CD4-positive, alpha-beta T cell (primary cell): ENCODE results near the gene IFFO2. TPM values are rescaled to one million over a fixed set of nuclear protein-coding genes. Genes with fewer than 3 reads are reported as not detected.

Source experiments
- ATAC-seq: fragments of 200-7000 bp; cut with Tn5 transposase; one replicate; pipeline ENCODE4 v1.10.0; 2022; ENCODE audit warnings: mild to moderate bottlenecking; ENCODE audit not compliant: poor library complexity
- CTCF ChIA-PET: fragments of 350-600 bp; sonication (Branson Sonifier 250); formaldehyde crosslinking; loops from one replicate; lab custom pipeline; 2021; ENCODE audit warnings: antibody characterized with exemption, inconsistent platforms; lab: Charles Lee
- POLR2A ChIA-PET: fragments of 350-600 bp; sonication (Branson Sonifier 250); formaldehyde crosslinking; loops from one replicate; lab custom pipeline; 2021; ENCODE audit warnings: antibody characterized with exemption, inconsistent platforms; lab: Charles Lee
- DNase-seq, 14 experiments: peaks; one replicate each; pipeline ENCODE4 v3.0.0-alpha.2; 2013 to 2020; ENCODE audit warnings: mixed read lengths in 2 of 14
- H3K27ac ChIP-seq, 2 donors: one replicate each; pipeline versions ENCODE4 v1.5.1 to v1.7.0; 2013; ENCODE audit warnings: low read length in 2 of 2, low read depth in 1 of 2, mild to moderate bottlenecking in 1 of 2
- H3K27me3 ChIP-seq, 2 experiments: 1 replicate in 1 of 2; 2 replicates in 1 of 2; pipeline versions ENCODE4 v1.6.1 to v1.7.0; 2013; ENCODE audit warnings: low read length in 2 of 2, control low read depth in 1 of 2, mild to moderate bottlenecking in 1 of 2, moderate library complexity in 1 of 2; ENCODE audit not compliant: insufficient read depth in 2 of 2, control insufficient read depth in 1 of 2
- H3K36me3 ChIP-seq: one replicate; pipeline ENCODE4 v1.6.1; 2013; ENCODE audit warnings: low read length, control low read depth; ENCODE audit not compliant: insufficient read depth
- H3K4me1 ChIP-seq: one replicate; pipeline ENCODE4 v1.6.1; 2013; ENCODE audit warnings: low read length, control low read depth; ENCODE audit not compliant: insufficient read depth
- H3K4me3 ChIP-seq: one replicate; pipeline ENCODE4 v1.5.1; 2013; ENCODE audit warnings: mild to moderate bottlenecking, low read length, moderate library complexity
- H3K9me3 ChIP-seq, 2 experiments: 1 replicate in 1 of 2; 2 replicates in 1 of 2; pipeline versions ENCODE4 v1.6.1 to v1.7.0; 2013; ENCODE audit warnings: low read length in 2 of 2, mild to moderate bottlenecking in 2 of 2, control low read depth in 1 of 2, moderate library complexity in 1 of 2; ENCODE audit not compliant: control insufficient read depth in 1 of 2, insufficient read depth in 1 of 2
- H3K27ac Mint-ChIP-seq: one replicate; pipeline ENCODE4 v1.8.0; 2020; ENCODE audit warnings: mixed read lengths
- H3K27me3 Mint-ChIP-seq: one replicate; pipeline ENCODE4 v1.8.0; 2021; ENCODE audit warnings: mixed read lengths
- H3K36me3 Mint-ChIP-seq: one replicate; pipeline ENCODE4 v1.8.0; 2021; ENCODE audit warnings: low read depth, mixed read lengths
- H3K4me1 Mint-ChIP-seq: one replicate; pipeline ENCODE4 v1.8.0; 2021; ENCODE audit warnings: low read depth, mixed read lengths
- H3K4me3 Mint-ChIP-seq: one replicate; pipeline ENCODE4 v1.8.0; 2020; ENCODE audit warnings: mild to moderate bottlenecking, mixed read lengths
- H3K9me3 Mint-ChIP-seq: one replicate; pipeline ENCODE4 v1.8.0; 2020; ENCODE audit warnings: mixed read lengths
- CTCF ChIP-seq: fragments of 200-600 bp; IDR thresholded peaks from one replicate; pipeline ENCODE4 v1.8.0; 2022; ENCODE audit warnings: antibody characterized with exemption, mild to moderate bottlenecking
- intact Hi-C, 2 experiments: fragments of 100-400 bp; cut with DNase I in 1 of 2; cut with micrococcal nuclease in 1 of 2; formaldehyde crosslinking; loops; one replicate each; pipeline versions ENCODE4 v1.15.1 to v1.9.0; 2023 to 2025; cut with DNase I, micrococcal nuclease
- total RNA-seq, 174 experiments: library from RNA in 2 of 174; stranded (reverse) in 2 of 174; gene quantifications; one replicate each; pipeline ENCODE4 v1.2.3 and lab custom pipeline; 2021 to 2026

Gene IFFO2
- total RNA-seq, 2 experiments from 2014 or later = 106 to 112 TPM

GRCh38 chr1:18869847-18870594 is 86.5 kb downstream of the IFFO2 start:
- ChIA-PET CTCF (no interaction called here), POLR2A (no interaction called here)
- Histone ChIP-seq H3K36me3 (no peaks in the 10 kb centered on the region), H3K4me1 (no peaks in the 10 kb centered on the region), H3K4me3 (no peak overlapping the region), H3K27me3 (peaks cover 0 to 6% of the 10 kb centered on the region in 2 experiments), H3K9me3 (no peaks in the 10 kb centered on the region), H3K27ac (no peak overlapping the region)
- ATAC-seq (no peak), DNase-seq (no peak)
- H3K9me3 Mint-ChIP-seq = no peaks in the 10 kb centered on the region
- no peak overlapping the region for H3K4me3 Mint-ChIP-seq
- H3K27ac Mint-ChIP-seq = no peak overlapping the region
- no peaks in the 10 kb centered on the region for H3K4me1 Mint-ChIP-seq
- H3K27me3 Mint-ChIP-seq = no peaks in the 10 kb centered on the region
- intact Hi-C loops = no loop called here
- TF ChIP-seq CTCF = no peak
- H3K36me3 Mint-ChIP-seq = no peaks in the 10 kb centered on the region

- ATAC-seq = no peak
- intact Hi-C loops = no loop called here
- no peak overlapping the region for H3K27ac Mint-ChIP-seq
- H3K4me1 ChIP-seq = no peaks in the 10 kb centered on the region
- no peaks in the 10 kb centered on the region for H3K36me3 ChIP-seq
- no peak overlapping the region for H3K27ac ChIP-seq
- TF ChIP-seq CTCF = no peak
- no peaks in the 10 kb centered on the region for H3K36me3 Mint-ChIP-seq
- ChIA-PET CTCF (no interaction called here), POLR2A (no interaction called here)
- no peaks in the 10 kb centered on the region for H3K27me3 Mint-ChIP-seq
- no peaks in the 10 kb centered on the region for H3K9me3 ChIP-seq
- H3K4me1 Mint-ChIP-seq = no peaks in the 10 kb centered on the region
- no peak overlapping the region for H3K4me3 Mint-ChIP-seq
- peaks cover 0 to 6% of the 10 kb centered on the region in 2 experiments for H3K27me3 ChIP-seq
- H3K9me3 Mint-ChIP-seq = no peaks in the 10 kb centered on the region
- no peak for DNase-seq
- H3K4me3 ChIP-seq = no peak overlapping the region
These were observed 87.6 kb downstream of the IFFO2 start for GRCh38 chr1:18868801-18869424.

- H3K4me3 Mint-ChIP-seq = no peak overlapping the region
- H3K36me3 ChIP-seq = no peaks in the 10 kb centered on the region
- no peak overlapping the region for H3K4me3 ChIP-seq
- no peaks in the 10 kb centered on the region for H3K4me1 Mint-ChIP-seq
- no peaks in the 10 kb centered on the region for H3K9me3 Mint-ChIP-seq
- no peak for TF ChIP-seq CTCF
- POLR2A ChIA-PET = no interaction called here
- peaks cover 0 to 6% of the 10 kb centered on the region in 2 experiments for H3K27me3 ChIP-seq
- intact Hi-C loops = no loop called here
- no peaks in the 10 kb centered on the region for H3K27me3 Mint-ChIP-seq
- ATAC-seq (no peak), DNase-seq (no peak)
- CTCF ChIA-PET = no interaction called here
- no peak overlapping the region for H3K27ac Mint-ChIP-seq
- no peak overlapping the region for H3K27ac ChIP-seq
- H3K4me1 ChIP-seq = no peaks in the 10 kb centered on the region
- no peaks in the 10 kb centered on the region for H3K9me3 ChIP-seq
- H3K36me3 Mint-ChIP-seq = no peaks in the 10 kb centered on the region
These were observed 88.1 kb downstream of the IFFO2 start for GRCh38 chr1:18868354-18868753.
